Neural progenitor cell (in vitro differentiated cells): ENCODE data around the gene OR2Y1. TPM values are rescaled to one million over a fixed set of nuclear protein-coding genes. Genes with fewer than 3 reads are reported as not detected.

ENCODE experiments used
- DNase-seq: peaks from one replicate; pipeline ENCODE4 v3.0.0-alpha.2; 2016; ENCODE audit warnings: low spot score
- H2AFZ ChIP-seq: fragments of 200-600 bp; sonication (generic); replicated peaks from 2 replicates; pipeline ENCODE4 v1.6.1; 2016; ENCODE audit warnings: antibody characterized with exemption
- H3F3A ChIP-seq: fragments of 200-600 bp; sonication (generic); 2 replicates; pipeline ENCODE4 v1.6.1; 2016; ENCODE audit warnings: antibody characterized with exemption, low read depth
- H3K27ac ChIP-seq: fragments of 200-600 bp; sonication (generic); 2 replicates; pipeline ENCODE4 v1.5.1; 2016; ENCODE audit warnings: mild to moderate bottlenecking
- H3K27me3 ChIP-seq: fragments of 200-600 bp; sonication (generic); 2 replicates; pipeline ENCODE4 v1.6.1; 2016; ENCODE audit warnings: mild to moderate bottlenecking, moderate library complexity
- H3K36me3 ChIP-seq: fragments of 200-600 bp; sonication (generic); 2 replicates; pipeline ENCODE4 v1.5.1; 2016
- H3K4me1 ChIP-seq: fragments of 200-600 bp; sonication (generic); 2 replicates; pipeline ENCODE4 v1.6.1; 2016; ENCODE audit warnings: mixed run types
- H3K4me2 ChIP-seq: fragments of 200-600 bp; sonication (generic); 2 replicates; pipeline ENCODE4 v1.6.1; 2016
- H3K4me3 ChIP-seq: fragments of 200-600 bp; sonication (generic); 2 replicates; pipeline ENCODE4 v1.5.1; 2016
- H3K79me2 ChIP-seq: fragments of 200-600 bp; sonication (generic); 2 replicates; pipeline ENCODE4 v1.6.1; 2016; ENCODE audit warnings: low read depth
- H3K9ac ChIP-seq: fragments of 200-600 bp; sonication (generic); 2 replicates; pipeline ENCODE4 v1.6.1; 2016
- H3K9me3 ChIP-seq: fragments of 200-600 bp; sonication (generic); 2 replicates; pipeline ENCODE4 v1.5.1; 2016; ENCODE audit warnings: low read depth
- H4K20me1 ChIP-seq: fragments of 200-600 bp; sonication (generic); 2 replicates; pipeline ENCODE4 v1.6.1; 2016; ENCODE audit warnings: low read depth
- H3K27ac Mint-ChIP-seq: 3 replicates; pipeline ENCODE4 v1.8.0; 2021; ENCODE audit warnings: mixed read lengths
- H3K27me3 Mint-ChIP-seq: 2 replicates; pipeline ENCODE4 v1.8.0; 2022; ENCODE audit warnings: low read depth, mild to moderate bottlenecking, inconsistent platforms, moderate library complexity, mixed read lengths; ENCODE audit not compliant: insufficient read depth
- H3K36me3 Mint-ChIP-seq: 3 replicates; pipeline ENCODE4 v1.8.0; 2021; ENCODE audit warnings: mixed read lengths
- H3K4me1 Mint-ChIP-seq: 3 replicates; pipeline ENCODE4 v1.8.0; 2021; ENCODE audit warnings: mixed read lengths
- H3K4me3 Mint-ChIP-seq: 3 replicates; pipeline ENCODE4 v1.8.0; 2021; ENCODE audit warnings: mild to moderate bottlenecking, moderate library complexity, mixed read lengths
- H3K9me3 Mint-ChIP-seq: 3 replicates; pipeline ENCODE4 v1.8.0; 2020; ENCODE audit warnings: mixed read lengths
- CTCF ChIP-seq: fragments of 200-600 bp; sonication (generic); IDR thresholded peaks from 2 replicates; pipeline ENCODE4 v1.5.1; 2017; ENCODE audit warnings: antibody characterized with exemption, mild to moderate bottlenecking
- EZH2 ChIP-seq: fragments of 200-600 bp; sonication (generic); IDR thresholded peaks from 2 replicates; pipeline ENCODE4 v1.6.1; 2017; ENCODE audit warnings: antibody characterized with exemption, mild to moderate bottlenecking, moderate library complexity
- EZH2phosphoT487 ChIP-seq: fragments of 200-600 bp; sonication (generic); IDR thresholded peaks from 2 replicates; pipeline ENCODE4 v1.6.1; 2017; ENCODE audit warnings: antibody characterized with exemption
- total RNA-seq: library from RNA; depleted of rRNA; stranded (reverse); fragments of >200 nt; gene quantifications from 2 replicates; pipeline ENCODE4 v1.2.3, GENCODE V29; 2015; ENCODE audit warnings: low replicate concordance

OR2Y1 gene
- total RNA-seq, 1 donor from 2014 or later: not detected

DNA sequence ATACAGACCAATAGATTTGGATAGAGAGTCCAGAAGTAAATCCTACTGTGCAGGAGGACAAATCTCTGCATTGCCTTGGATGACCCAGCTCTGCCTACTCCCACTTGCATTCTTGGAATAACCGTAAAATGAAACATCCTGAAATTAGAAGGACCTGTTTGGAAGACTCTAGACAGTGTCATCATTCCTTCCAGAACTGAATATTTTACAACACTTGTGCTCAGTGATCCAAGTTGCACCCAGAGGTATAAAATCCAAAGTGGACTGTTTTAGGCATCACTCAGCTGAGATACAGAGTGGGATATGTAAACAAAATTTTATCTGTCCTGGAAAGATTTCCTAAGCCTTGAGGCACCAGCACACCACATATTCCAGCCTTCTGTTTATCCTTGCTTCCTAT lies 43.7 kb downstream of the OR2Y1 start:
- H3K9me3 ChIP-seq: no peaks in the 10 kb centered on the region
- H3K27ac ChIP-seq: no peak overlapping the region
- H3F3A ChIP-seq: no peaks in the 10 kb centered on the region
- TF ChIP-seq CTCF (no peak), EZH2 (no peak), EZH2phosphoT487 (no peak)
- no peak overlapping the region for H2AFZ ChIP-seq
- Mint-ChIP-seq H3K9me3 (peaks cover 9% of the 10 kb centered on the region), H3K36me3 (no peaks in the 10 kb centered on the region), H3K4me1 (no peaks in the 10 kb centered on the region), H3K27me3 (peaks cover 4% of the 10 kb centered on the region), H3K4me3 (no peak overlapping the region), H3K27ac (no peak overlapping the region)
- no peaks in the 10 kb centered on the region for H4K20me1 ChIP-seq
- no peak overlapping the region for H3K9ac ChIP-seq
- no peaks in the 10 kb centered on the region for H3K4me1 ChIP-seq
- no peaks in the 10 kb centered on the region for H3K36me3 ChIP-seq
- no peaks in the 10 kb centered on the region for H3K79me2 ChIP-seq
- H3K27me3 ChIP-seq: no peaks in the 10 kb centered on the region
- H3K4me3 ChIP-seq: no peak overlapping the region
- no peak overlapping the region for H3K4me2 ChIP-seq
- no peak for DNase-seq

DNA sequence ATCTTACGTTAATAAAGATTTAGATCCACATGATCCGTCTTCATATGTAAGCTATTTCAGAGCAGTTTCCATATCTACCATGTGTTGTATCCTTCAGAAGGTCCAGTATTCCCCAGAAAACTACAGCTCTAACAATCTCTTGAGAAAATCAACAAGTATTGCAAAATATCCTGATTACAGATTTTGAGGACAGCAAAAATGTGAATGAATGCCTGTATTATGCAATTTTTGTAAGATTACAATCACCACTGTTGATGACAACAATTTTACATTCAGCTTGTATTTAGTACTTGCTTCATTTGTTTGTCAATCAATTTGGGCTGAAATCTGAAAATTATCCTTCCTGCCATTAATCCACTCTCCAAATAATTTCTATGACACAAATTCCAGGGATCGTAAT lies 47.4 kb downstream of the OR2Y1 start:
- Histone ChIP-seq H3K36me3 (no peaks in the 10 kb centered on the region), H3K27ac (no peak overlapping the region), H3F3A (no peaks in the 10 kb centered on the region), H3K27me3 (no peaks in the 10 kb centered on the region), H3K4me3 (no peak overlapping the region), H3K4me2 (no peak overlapping the region), H4K20me1 (no peaks in the 10 kb centered on the region), H3K4me1 (peaks cover 9% of the 10 kb centered on the region), H2AFZ (no peak overlapping the region), H3K9me3 (no peaks in the 10 kb centered on the region), H3K9ac (no peak overlapping the region), H3K79me2 (no peaks in the 10 kb centered on the region)
- no peak overlapping the region for H3K4me3 Mint-ChIP-seq
- no peak overlapping the region for H3K27ac Mint-ChIP-seq
- peaks cover 2% of the 10 kb centered on the region for H3K4me1 Mint-ChIP-seq
- H3K27me3 Mint-ChIP-seq: peaks cover 2% of the 10 kb centered on the region
- TF ChIP-seq EZH2phosphoT487 (no peak), EZH2 (no peak), CTCF (no peak)
- no peak for DNase-seq
- peaks cover 5% of the 10 kb centered on the region for H3K9me3 Mint-ChIP-seq
- no peaks in the 10 kb centered on the region for H3K36me3 Mint-ChIP-seq

- H3K27me3 Mint-ChIP-seq: peaks cover 2% of the 10 kb centered on the region
- peaks cover 2% of the 10 kb centered on the region for H3K4me1 Mint-ChIP-seq
- DNase-seq: no peak
- H3K4me3 Mint-ChIP-seq: no peak overlapping the region
- TF ChIP-seq EZH2phosphoT487 (no peak), CTCF (no peak), EZH2 (no peak)
- no peaks in the 10 kb centered on the region for H3K36me3 Mint-ChIP-seq
- no peak overlapping the region for H3K27ac ChIP-seq
- H2AFZ ChIP-seq: no peak overlapping the region
- H3K9me3 Mint-ChIP-seq: peaks cover 5% of the 10 kb centered on the region
- no peaks in the 10 kb centered on the region for H3K27me3 ChIP-seq
- peaks cover 9% of the 10 kb centered on the region for H3K4me1 ChIP-seq
- H3F3A ChIP-seq: no peaks in the 10 kb centered on the region
- H3K79me2 ChIP-seq: no peaks in the 10 kb centered on the region
- no peaks in the 10 kb centered on the region for H4K20me1 ChIP-seq
- no peak overlapping the region for H3K4me3 ChIP-seq
- no peak overlapping the region for H3K27ac Mint-ChIP-seq
- H3K9me3 ChIP-seq: no peaks in the 10 kb centered on the region
- H3K36me3 ChIP-seq: no peaks in the 10 kb centered on the region
- no peak overlapping the region for H3K9ac ChIP-seq
- no peak overlapping the region for H3K4me2 ChIP-seq
Observed at GRCh38 chr5:180691046-180691445, 48.8 kb downstream of the OR2Y1 start.

DNA sequence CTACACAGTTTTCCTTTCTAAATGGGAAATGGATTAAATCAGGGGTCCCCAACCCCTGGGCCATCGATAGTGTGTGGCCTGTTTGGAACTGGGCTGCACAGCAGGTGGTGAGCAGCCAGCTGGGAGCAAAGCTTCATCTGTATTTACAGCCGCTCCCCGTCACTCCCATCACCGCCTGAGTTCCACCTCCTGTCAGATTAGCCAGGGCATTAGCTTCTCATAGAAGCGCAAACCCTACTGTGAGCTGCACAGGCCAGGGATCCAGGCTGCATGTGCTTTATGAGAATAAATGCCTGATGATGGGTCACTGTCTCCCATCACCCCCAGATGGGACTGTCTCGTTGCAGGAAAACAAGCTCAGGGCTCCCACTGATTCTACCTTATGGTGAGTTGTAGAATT lies 49.3 kb downstream of the OR2Y1 start:
- H3K4me2 ChIP-seq: peak overlapping the region; percentile 34
- H3K36me3 Mint-ChIP-seq: no peaks in the 10 kb centered on the region

More for the DNA sequence above, 49.3 kb downstream of the OR2Y1 start:
- Histone ChIP-seq H3K9me3 (no peaks in the 10 kb centered on the region), H3K27ac (no peak overlapping the region), H2AFZ (no peak overlapping the region), H3K79me2 (no peaks in the 10 kb centered on the region), H3K9ac (no peak overlapping the region), H4K20me1 (no peaks in the 10 kb centered on the region), H3K4me1 (peaks cover 9% of the 10 kb centered on the region), H3K4me3 (no peak overlapping the region), H3F3A (no peaks in the 10 kb centered on the region), H3K36me3 (no peaks in the 10 kb centered on the region), H3K27me3 (no peaks in the 10 kb centered on the region)
- peaks cover 2% of the 10 kb centered on the region for H3K4me1 Mint-ChIP-seq
- peaks cover 2% of the 10 kb centered on the region for H3K27me3 Mint-ChIP-seq
- H3K27ac Mint-ChIP-seq: no peak overlapping the region
- no peak overlapping the region for H3K4me3 Mint-ChIP-seq
- H3K9me3 Mint-ChIP-seq: peaks cover 4% of the 10 kb centered on the region
- DNase-seq: peak; percentile 61
- no peak for TF ChIP-seq CTCF
- TF ChIP-seq EZH2: no peak
- no peak for TF ChIP-seq EZH2phosphoT487
